DOHH2 (cell line): Measurements from ENCODE around the gene RGR.

ENCODE experiments used
- H3F3A ChIP-seq: fragments of 200-600 bp; sonication (generic), shearing (Covaris generic); 2 replicates; pipeline ENCODE4 v1.6.0; 2016; ENCODE audit warnings: antibody characterized with exemption, mild to moderate bottlenecking; ENCODE audit not compliant: control insufficient read depth, insufficient read depth
- H3K27ac ChIP-seq: fragments of 200-600 bp; sonication (generic); 2 replicates; pipeline ENCODE4 v1.5.1; 2014; ENCODE audit warnings: low read depth, mild to moderate bottlenecking, low read length, moderate library complexity
- H3K27me3 ChIP-seq: fragments of 200-600 bp; sonication (generic); 2 replicates; pipeline ENCODE4 v1.6.1; 2014; ENCODE audit warnings: mild to moderate bottlenecking, low read length, mixed read lengths; ENCODE audit not compliant: control insufficient read depth
- H3K36me3 ChIP-seq: fragments of 200-600 bp; sonication (generic); 2 replicates; pipeline ENCODE4 v1.6.1; 2014; ENCODE audit warnings: mild to moderate bottlenecking, low read length, moderate library complexity, mixed read lengths; ENCODE audit not compliant: control insufficient read depth
- H3K4me1 ChIP-seq: fragments of 200-600 bp; sonication (generic); 2 replicates; pipeline ENCODE4 v1.6.1; 2014; ENCODE audit warnings: mild to moderate bottlenecking, low read length, mixed read lengths; ENCODE audit not compliant: control insufficient read depth
- H3K4me2 ChIP-seq: fragments of 200-600 bp; sonication (generic); 2 replicates; pipeline ENCODE4 v1.6.0; 2014; ENCODE audit warnings: mild to moderate bottlenecking, low read length, moderate library complexity
- H3K4me3 ChIP-seq: fragments of 200-600 bp; sonication (generic); 2 replicates; pipeline ENCODE4 v1.5.1; 2014; ENCODE audit warnings: mild to moderate bottlenecking, low read length, mixed read lengths
- H3K79me2 ChIP-seq: fragments of 200-600 bp; sonication (generic); 2 replicates; pipeline ENCODE4 v1.6.1; 2014; ENCODE audit warnings: mild to moderate bottlenecking, low read length, mixed read lengths; ENCODE audit not compliant: control insufficient read depth
- H3K9me2 ChIP-seq: fragments of 200-600 bp; sonication (generic); replicated peaks from 2 replicates; pipeline ENCODE4 v1.6.1; 2014; ENCODE audit warnings: mild to moderate bottlenecking, low read length, mixed read lengths; ENCODE audit not compliant: control insufficient read depth
- H3K9me3 ChIP-seq: fragments of 200-600 bp; sonication (generic); 2 replicates; pipeline ENCODE4 v1.6.1; 2014; ENCODE audit warnings: antibody characterized with exemption, low read length, mixed read lengths; ENCODE audit not compliant: control insufficient read depth, insufficient read depth
- H4K20me1 ChIP-seq: fragments of 200-600 bp; sonication (generic); 2 replicates; pipeline ENCODE4 v1.6.0; 2014; ENCODE audit warnings: low read depth, mild to moderate bottlenecking, antibody characterized with exemption, low read length, moderate library complexity; ENCODE audit not compliant: control insufficient read depth, insufficient read depth
- EZH2phosphoT487 ChIP-seq: fragments of 200-600 bp; sonication (generic); IDR thresholded peaks from 2 replicates; pipeline ENCODE4 v1.6.1; 2017; ENCODE audit warnings: borderline replicate concordance, mild to moderate bottlenecking, antibody characterized with exemption, low read length, moderate library complexity, mixed read lengths
- TF ChIP-seq, protein P1 (sequence below): fragments of 200-600 bp; sonication (generic); IDR thresholded peaks from one replicate; pipeline ENCODE4 v1.5.1; 2014; ENCODE audit warnings: antibody characterized with exemption, mild to moderate bottlenecking, low read depth, low read length; ENCODE audit not compliant: poor library complexity, severe bottlenecking

RGR gene

DNA sequence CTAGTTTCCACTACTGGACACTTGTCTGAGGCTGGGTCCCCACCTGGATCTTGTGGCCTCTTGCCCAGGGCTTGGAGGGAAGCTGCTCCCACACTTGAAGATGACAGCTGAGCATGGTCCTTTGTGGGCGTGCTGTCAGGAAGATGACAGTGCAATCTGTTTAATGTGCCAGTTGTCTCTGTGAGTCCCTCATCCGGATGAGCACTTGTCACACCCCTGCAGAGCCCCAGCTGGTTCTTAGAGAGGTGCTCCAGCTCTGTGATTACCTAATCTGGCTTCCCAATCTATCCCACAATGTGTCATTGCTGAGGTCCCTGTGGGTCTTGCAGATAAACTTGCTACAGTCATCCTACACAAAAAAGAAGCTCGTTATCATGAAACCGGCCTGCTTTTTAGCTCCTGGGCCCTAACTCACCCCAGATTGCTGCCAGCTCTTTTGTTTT is 48.7 kb downstream of the RGR start:
- peaks cover 30% of the 10 kb centered on the region for H3K27me3 ChIP-seq
- H3K4me2 ChIP-seq, result no peak overlapping the region
- H3K79me2 ChIP-seq, result no peaks in the 10 kb centered on the region
- TF ChIP-seq EZH2phosphoT487, result no peak
- TF ChIP-seq, protein P1, sequence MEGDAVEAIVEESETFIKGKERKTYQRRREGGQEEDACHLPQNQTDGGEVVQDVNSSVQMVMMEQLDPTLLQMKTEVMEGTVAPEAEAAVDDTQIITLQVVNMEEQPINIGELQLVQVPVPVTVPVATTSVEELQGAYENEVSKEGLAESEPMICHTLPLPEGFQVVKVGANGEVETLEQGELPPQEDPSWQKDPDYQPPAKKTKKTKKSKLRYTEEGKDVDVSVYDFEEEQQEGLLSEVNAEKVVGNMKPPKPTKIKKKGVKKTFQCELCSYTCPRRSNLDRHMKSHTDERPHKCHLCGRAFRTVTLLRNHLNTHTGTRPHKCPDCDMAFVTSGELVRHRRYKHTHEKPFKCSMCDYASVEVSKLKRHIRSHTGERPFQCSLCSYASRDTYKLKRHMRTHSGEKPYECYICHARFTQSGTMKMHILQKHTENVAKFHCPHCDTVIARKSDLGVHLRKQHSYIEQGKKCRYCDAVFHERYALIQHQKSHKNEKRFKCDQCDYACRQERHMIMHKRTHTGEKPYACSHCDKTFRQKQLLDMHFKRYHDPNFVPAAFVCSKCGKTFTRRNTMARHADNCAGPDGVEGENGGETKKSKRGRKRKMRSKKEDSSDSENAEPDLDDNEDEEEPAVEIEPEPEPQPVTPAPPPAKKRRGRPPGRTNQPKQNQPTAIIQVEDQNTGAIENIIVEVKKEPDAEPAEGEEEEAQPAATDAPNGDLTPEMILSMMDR, result no peak
- H3K9me2 ChIP-seq, result no peaks in the 10 kb centered on the region
- H3K36me3 ChIP-seq, result no peaks in the 10 kb centered on the region
- no peaks in the 10 kb centered on the region for H3F3A ChIP-seq
- H3K4me3 ChIP-seq, result no peak overlapping the region
- H4K20me1 ChIP-seq, result no peaks in the 10 kb centered on the region
- no peaks in the 10 kb centered on the region for H3K4me1 ChIP-seq
- no peak overlapping the region for H3K27ac ChIP-seq
- H3K9me3 ChIP-seq, result no peaks in the 10 kb centered on the region

DNA sequence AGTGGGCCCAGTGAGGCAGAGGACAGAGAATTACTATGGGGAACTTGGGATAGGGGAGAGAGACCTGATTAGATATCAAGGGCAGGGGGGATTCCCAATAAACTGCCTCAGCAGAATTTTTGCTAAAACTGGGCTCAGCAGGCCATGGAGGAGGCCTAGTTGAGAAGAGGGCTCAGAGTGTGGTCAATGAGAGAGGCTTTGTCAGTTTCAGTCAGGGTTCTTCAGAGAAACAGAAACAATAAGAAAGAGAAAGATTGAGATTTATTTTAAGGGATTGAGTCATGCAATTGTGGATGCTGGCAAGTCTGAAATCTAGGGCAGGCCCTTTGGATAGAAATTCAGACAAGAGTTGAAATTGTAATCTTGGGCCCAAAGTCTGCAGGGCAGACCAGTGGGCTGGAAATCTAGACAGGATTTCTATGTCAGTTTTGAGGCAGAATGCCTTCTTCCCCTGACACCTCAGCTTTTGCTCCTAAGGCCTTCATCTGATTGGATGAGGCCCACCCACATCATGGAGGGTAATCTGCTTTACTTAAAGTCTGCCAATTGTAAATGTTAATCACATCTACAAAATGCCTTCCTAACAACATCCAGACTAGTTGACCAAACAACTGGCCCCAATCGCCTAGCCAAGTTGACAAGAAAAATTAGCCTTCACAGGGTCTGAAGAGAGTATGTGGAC is 50.1 kb downstream of the RGR start:
- Histone ChIP-seq H3K27me3 (peaks cover 18% of the 10 kb centered on the region), H3K9me2 (no peaks in the 10 kb centered on the region), H3F3A (no peaks in the 10 kb centered on the region), H4K20me1 (no peaks in the 10 kb centered on the region), H3K36me3 (no peaks in the 10 kb centered on the region), H3K9me3 (no peaks in the 10 kb centered on the region), H3K79me2 (no peaks in the 10 kb centered on the region), H3K4me3 (no peak overlapping the region), H3K4me2 (no peak overlapping the region), H3K4me1 (no peaks in the 10 kb centered on the region), H3K27ac (no peak overlapping the region)
- TF ChIP-seq, protein P1, result no peak
- TF ChIP-seq EZH2phosphoT487, result no peak

DNA sequence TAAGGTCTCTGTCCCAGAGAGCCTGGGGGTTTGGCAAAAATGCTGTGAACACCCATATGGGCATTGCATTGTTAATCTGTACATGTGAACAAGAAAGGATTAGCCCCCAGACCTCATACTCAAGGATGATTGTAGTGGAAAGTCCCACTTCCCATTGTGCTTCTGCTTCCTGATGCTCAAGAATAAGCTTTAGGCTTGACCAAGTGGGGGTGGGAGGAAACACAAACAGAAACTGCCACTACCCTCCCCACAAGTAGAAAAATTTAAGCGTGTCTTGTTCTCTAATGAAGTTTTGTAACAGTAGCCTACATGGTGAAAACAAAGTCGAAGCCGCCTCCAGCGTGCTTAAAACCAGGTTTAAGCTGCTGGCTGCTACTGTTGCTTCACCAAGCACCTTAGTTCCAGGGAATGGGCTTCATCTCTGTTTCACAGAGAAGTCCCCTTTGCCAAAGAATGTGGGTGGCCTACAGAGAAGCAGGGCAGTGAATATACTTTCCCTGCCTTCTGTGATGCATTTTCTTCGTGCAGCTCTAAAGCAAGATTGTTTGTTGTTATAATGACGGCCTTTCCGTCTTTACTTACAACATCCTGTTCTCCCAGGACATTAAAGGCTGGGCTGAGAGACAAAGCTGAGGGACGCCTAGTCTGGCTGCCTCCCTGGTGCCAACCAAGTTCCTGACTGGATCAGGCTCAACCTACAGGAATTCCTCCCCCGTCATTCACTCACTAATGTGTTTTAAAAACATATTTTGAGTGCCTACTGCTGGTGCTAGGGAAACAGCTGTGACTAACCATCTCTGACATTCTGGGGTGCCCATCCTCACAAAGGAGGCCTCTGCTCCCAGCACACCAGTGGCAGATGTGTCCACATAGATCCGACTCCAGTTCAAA is 51.5 kb downstream of the RGR start:
- Histone ChIP-seq H3K4me2 (no peak overlapping the region), H3K4me1 (no peaks in the 10 kb centered on the region), H3K9me2 (no peaks in the 10 kb centered on the region), H3K4me3 (no peak overlapping the region), H3K27ac (no peak overlapping the region), H3K36me3 (no peaks in the 10 kb centered on the region), H3K9me3 (no peaks in the 10 kb centered on the region), H4K20me1 (no peaks in the 10 kb centered on the region), H3K27me3 (peaks cover 8% of the 10 kb centered on the region; the same call in 1 of the 2 replicates), H3F3A (no peaks in the 10 kb centered on the region), H3K79me2 (no peaks in the 10 kb centered on the region)
- TF ChIP-seq, protein P1, result no peak
- no peak for TF ChIP-seq EZH2phosphoT487
